ENCODE data around the gene AJM1. TPM values are rescaled to one million over a fixed set of nuclear protein-coding genes. Genes with fewer than 3 reads are reported as not detected.
"Not testable (repeated sequence)": the region's sequence is repeated elsewhere in the genome, so short reads cannot be mapped to it uniquely, and the experiment has no call there.

The AJM1 gene
- total RNA-seq, 1 donor from 2014 or later: 4.4 TPM

DNA sequence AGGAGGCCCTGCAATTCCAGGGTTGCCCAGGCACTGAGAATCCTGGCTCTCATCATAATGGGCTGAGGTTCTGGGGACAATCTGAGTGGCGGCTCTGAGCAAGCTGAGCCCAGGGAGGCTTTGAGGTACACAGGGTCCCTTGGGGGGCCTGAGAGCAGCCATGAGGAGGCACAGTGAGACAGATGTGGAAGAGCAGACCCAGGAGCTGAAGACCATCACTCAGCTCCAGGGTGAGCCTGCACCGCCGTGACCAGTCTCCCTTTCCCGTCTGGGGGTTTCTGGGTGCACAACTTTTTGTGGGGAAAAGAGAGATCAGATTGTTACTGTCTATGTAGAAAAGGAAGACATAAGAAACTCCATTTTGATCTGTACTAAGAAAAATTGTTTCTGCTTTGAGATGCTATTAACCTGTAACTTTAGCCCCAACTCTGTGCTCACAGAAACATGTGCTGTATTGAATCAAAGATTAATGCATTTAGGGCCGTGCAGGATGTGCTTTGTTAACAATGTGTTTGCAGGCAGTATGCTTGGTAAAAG is 46.0 kb upstream of the AJM1 start, which contains the start of gene CCDC183:
CCDC183 (plus strand) TSS at position 101 of the 537 bp plus-strand sequence; CDS start at position 161, 60 bp downstream.
- no peak for DNase-seq (ENCODE audit: extremely low spot score, unreplicated experiment)
- H3K4me1 Mint-ChIP-seq (ENCODE audit: unreplicated experiment): peaks cover 27% of the 10 kb centered on the region
- H3K4me3 Mint-ChIP-seq (ENCODE audit: unreplicated experiment): peak within 1 kb of the TSS; percentile 10
- TF ChIP-seq, protein P1, sequence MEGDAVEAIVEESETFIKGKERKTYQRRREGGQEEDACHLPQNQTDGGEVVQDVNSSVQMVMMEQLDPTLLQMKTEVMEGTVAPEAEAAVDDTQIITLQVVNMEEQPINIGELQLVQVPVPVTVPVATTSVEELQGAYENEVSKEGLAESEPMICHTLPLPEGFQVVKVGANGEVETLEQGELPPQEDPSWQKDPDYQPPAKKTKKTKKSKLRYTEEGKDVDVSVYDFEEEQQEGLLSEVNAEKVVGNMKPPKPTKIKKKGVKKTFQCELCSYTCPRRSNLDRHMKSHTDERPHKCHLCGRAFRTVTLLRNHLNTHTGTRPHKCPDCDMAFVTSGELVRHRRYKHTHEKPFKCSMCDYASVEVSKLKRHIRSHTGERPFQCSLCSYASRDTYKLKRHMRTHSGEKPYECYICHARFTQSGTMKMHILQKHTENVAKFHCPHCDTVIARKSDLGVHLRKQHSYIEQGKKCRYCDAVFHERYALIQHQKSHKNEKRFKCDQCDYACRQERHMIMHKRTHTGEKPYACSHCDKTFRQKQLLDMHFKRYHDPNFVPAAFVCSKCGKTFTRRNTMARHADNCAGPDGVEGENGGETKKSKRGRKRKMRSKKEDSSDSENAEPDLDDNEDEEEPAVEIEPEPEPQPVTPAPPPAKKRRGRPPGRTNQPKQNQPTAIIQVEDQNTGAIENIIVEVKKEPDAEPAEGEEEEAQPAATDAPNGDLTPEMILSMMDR (IDR thresholded peaks at IDR 0.05): no peak
- H3K27me3 Mint-ChIP-seq (ENCODE audit: unreplicated experiment): peaks cover 12% of the 10 kb centered on the region
- H3K36me3 Mint-ChIP-seq (ENCODE audit: unreplicated experiment): no peaks in the 10 kb centered on the region
- H3K27ac Mint-ChIP-seq (ENCODE audit: unreplicated experiment): no peak within 1 kb of the TSS
- H3K9me3 Mint-ChIP-seq (ENCODE audit: unreplicated experiment): no peaks in the 10 kb centered on the region

DNA sequence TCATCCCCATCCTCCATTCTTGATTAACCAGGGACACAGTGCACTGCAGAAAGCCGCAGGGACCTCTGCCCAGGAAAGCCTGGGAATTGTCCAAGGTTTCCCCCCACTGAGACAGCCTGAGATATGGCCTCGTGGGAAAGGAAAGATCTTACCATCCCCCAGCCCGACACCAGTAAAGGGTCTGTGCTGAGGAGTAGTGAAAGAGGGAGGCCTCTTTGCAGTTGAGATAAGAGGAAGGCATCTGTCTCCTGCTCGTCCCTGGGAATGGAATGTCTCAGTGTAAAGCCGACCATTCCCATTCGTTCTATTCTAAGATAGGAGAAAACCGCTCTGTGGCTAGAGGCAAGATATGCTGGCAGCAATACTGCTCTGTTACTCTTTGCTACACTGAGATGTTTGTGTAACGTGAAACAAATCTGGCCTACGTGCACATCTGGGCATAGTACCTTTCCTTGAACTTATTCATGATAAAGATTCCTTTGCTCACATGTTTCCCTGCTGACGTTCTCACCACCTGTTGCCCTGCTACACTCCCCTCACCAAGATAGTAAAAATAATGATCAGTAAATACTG is 45.4 kb upstream of the AJM1 start:
- not testable (repeated sequence) for H3K9me3 Mint-ChIP-seq (ENCODE audit: unreplicated experiment); H3K4me3 Mint-ChIP-seq (ENCODE audit: unreplicated experiment); H3K36me3 Mint-ChIP-seq (ENCODE audit: unreplicated experiment); DNase-seq (ENCODE audit: extremely low spot score, unreplicated experiment); H3K27ac Mint-ChIP-seq (ENCODE audit: unreplicated experiment)
- Mint-ChIP-seq H3K27me3 (ENCODE audit: unreplicated experiment) (peaks cover 14% of the 10 kb centered on the region), H3K4me1 (ENCODE audit: unreplicated experiment) (peaks cover 27% of the 10 kb centered on the region)

- no peak overlapping the region for H3K4me3 Mint-ChIP-seq (ENCODE audit: unreplicated experiment)
- peaks cover 19% of the 10 kb centered on the region for H3K27me3 Mint-ChIP-seq (ENCODE audit: unreplicated experiment)
- no peak for DNase-seq (ENCODE audit: extremely low spot score, unreplicated experiment)
These were observed 43.6 kb upstream of the AJM1 start for GRCh38 chr9:136798708-136799078.

DNA sequence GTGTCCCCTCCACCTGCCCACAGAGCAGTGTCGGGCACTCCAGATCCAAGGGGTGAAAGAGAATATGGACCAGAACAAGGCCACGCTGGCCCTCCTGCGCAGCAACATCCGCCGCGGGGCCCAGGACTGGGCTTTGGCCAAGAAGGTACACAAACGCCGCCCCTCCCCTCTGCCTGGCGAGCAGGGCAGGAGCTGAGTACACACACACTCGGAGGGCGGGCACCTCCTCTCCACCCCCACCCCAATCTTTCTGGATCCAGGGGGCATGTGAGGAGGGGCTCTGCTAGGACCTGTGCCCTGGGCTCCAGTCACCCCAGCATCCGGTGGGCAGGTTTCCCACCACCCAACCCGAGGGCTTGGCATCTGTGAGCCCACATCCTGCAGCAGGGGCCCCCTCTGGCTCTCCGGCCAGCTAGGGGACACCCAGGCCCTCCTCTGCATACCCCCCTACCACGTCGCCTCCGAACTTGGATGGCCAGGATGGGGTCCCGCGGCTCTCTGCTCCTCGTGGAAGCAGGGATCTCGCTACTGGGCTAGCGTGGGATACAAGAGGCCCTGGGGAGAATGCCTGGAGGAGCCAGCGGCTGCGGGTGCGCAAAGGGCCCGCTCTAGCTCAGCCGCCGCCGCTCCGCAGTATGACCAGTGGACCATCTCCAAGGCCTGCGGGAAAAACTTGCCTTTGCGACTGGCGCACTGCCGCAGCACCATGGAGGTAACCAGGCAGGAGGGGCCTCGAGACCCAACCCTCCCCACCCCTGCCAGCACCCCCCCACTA is 43.0 kb upstream of the AJM1 start:
- no peak overlapping the region for H3K4me3 Mint-ChIP-seq (ENCODE audit: unreplicated experiment)
- H3K9me3 Mint-ChIP-seq (ENCODE audit: unreplicated experiment): no peaks in the 10 kb centered on the region
- no peak for DNase-seq (ENCODE audit: extremely low spot score, unreplicated experiment)
- H3K27me3 Mint-ChIP-seq (ENCODE audit: unreplicated experiment): peaks cover 19% of the 10 kb centered on the region
- no peaks in the 10 kb centered on the region for H3K36me3 Mint-ChIP-seq (ENCODE audit: unreplicated experiment)
- TF ChIP-seq, protein P1 (IDR thresholded peaks at IDR 0.05): no peak
- H3K27ac Mint-ChIP-seq (ENCODE audit: unreplicated experiment): no peak overlapping the region
- H3K4me1 Mint-ChIP-seq (ENCODE audit: unreplicated experiment): peaks cover 24% of the 10 kb centered on the region

More at GRCh38 chr9:136798708-136799078, 43.6 kb upstream of the AJM1 start:
- H3K36me3 Mint-ChIP-seq (ENCODE audit: unreplicated experiment): no peaks in the 10 kb centered on the region
- TF ChIP-seq, protein P1 (IDR thresholded peaks at IDR 0.05): no peak
- no peaks in the 10 kb centered on the region for H3K9me3 Mint-ChIP-seq (ENCODE audit: unreplicated experiment)
- no peak overlapping the region for H3K27ac Mint-ChIP-seq (ENCODE audit: unreplicated experiment)
- H3K4me1 Mint-ChIP-seq (ENCODE audit: unreplicated experiment): peaks cover 24% of the 10 kb centered on the region

DNA sequence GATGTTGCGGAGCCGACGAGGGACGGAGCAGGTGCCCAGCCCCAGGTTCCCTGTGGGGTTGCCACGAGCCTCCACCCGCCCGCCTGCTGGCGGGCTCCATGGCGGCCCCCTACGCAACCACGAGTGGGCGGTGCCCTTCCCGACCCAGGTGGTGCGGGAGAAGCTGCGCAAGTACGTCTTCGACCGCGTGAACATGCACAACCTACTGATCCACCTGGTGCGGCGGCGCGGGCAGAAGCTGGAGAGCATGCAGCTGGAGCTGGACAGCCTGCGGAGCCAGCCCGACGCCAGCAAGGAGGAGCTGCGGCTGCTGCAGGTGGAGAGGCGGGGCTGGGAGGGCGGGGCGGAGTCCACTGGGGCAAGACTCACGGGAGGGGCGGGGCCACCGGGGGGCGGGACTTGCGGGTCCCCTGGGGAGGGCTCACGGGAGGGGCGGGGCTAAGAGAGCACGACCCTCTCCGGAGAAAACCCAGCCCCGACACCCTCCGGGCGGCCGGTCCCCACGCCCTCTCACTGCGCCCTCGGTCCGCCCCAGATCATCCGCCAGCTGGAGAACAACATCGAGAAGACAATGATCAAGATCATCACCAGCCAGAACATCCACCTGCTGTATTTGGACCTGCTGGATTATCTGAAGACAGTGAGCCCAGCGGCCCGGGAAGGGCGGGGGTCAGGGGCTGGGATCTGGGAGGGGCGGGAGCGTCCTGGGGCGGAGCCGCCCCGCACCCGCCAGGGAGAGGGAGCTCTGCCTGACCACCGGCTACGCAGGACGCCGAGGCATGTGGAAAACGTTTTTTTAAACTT is 42.2 kb upstream of the AJM1 start:
- peaks cover 24% of the 10 kb centered on the region for H3K4me1 Mint-ChIP-seq (ENCODE audit: unreplicated experiment)
- DNase-seq (ENCODE audit: extremely low spot score, unreplicated experiment): no peak
- peak overlapping the region; percentile 72 for H3K4me3 Mint-ChIP-seq (ENCODE audit: unreplicated experiment)
- no peaks in the 10 kb centered on the region for H3K9me3 Mint-ChIP-seq (ENCODE audit: unreplicated experiment)
- H3K36me3 Mint-ChIP-seq (ENCODE audit: unreplicated experiment): no peaks in the 10 kb centered on the region
- TF ChIP-seq, protein P1 (IDR thresholded peaks at IDR 0.05): no peak
- peaks cover 19% of the 10 kb centered on the region for H3K27me3 Mint-ChIP-seq (ENCODE audit: unreplicated experiment)
- peak overlapping the region; percentile 31 for H3K27ac Mint-ChIP-seq (ENCODE audit: unreplicated experiment)

Data from osteocyte (in vitro differentiated cells).